ENCODE measurements around the gene AKAP6.

GRCh38 chr14:32460267-32460666 is 131.2 kb downstream of the AKAP6 start:
- no peak for TF ChIP-seq JUN (IDR thresholded peaks at IDR 0.05; ENCODE audit: low read depth, low read length)
- no peak for TF ChIP-seq RFX5 (IDR thresholded peaks at IDR 0.05; ENCODE audit: borderline replicate concordance, low read depth, low read length)
- TF ChIP-seq SP4 (IDR thresholded peaks at IDR 0.05; ENCODE audit: low read length) = no peak
- TF ChIP-seq SP1 (IDR thresholded peaks at IDR 0.05; ENCODE audit: low read depth, low read length) = no peak
- no peak for TF ChIP-seq EP300 (IDR thresholded peaks at IDR 0.05; ENCODE audit: borderline replicate concordance in 1 of 2, low read depth in 2 of 2, low read length in 2 of 2)
- TF ChIP-seq CTCF (IDR thresholded peaks at IDR 0.05; ENCODE audit: control extremely low read depth in 1 of 3, insufficient read depth in 1 of 3, low read depth in 1 of 3, low read length in 3 of 3) = no peak
- no peak for TF ChIP-seq CBX5 (IDR thresholded peaks at IDR 0.05; ENCODE audit: low read depth, low read length)
- no peak for TF ChIP-seq YY1 (IDR thresholded peaks at IDR 0.05; ENCODE audit: low read depth, low read length)
- TF ChIP-seq KDM4A (IDR thresholded peaks at IDR 0.05; ENCODE audit: low read depth, low read length, severe bottlenecking) = no peak
